GM18909 (cell line): ENCODE measurements around the gene CLIP1.
"Not testable (repeated sequence)": the region's sequence is repeated elsewhere in the genome, so short reads cannot be mapped to it uniquely, and the experiment has no call there.

Experiments used
- ATAC-seq: cut with Tn5 transposase; IDR thresholded peaks from one replicate; pipeline ENCODE4 v1.9.1; 2021; ENCODE audit warnings: mild to moderate bottlenecking; ENCODE audit not compliant: unreplicated experiment, poor library complexity

CLIP1 gene

GRCh38 chr12:122421821-122422729 is at the start of gene CLIP1:
TSS of gene CLIP1 (minus strand) at chr12:122422669. CDS start at chr12:122380452, 42,217 bp downstream.
- peak; percentile 59 for ATAC-seq

- ATAC-seq = no peak
Measured at GRCh38 chr12:122471324-122472226, 49.1 kb upstream of the CLIP1 start.

GRCh38 chr12:122470576-122470975 is 48.1 kb upstream of the CLIP1 start:
- ATAC-seq = not testable (repeated sequence)

- not testable (repeated sequence) for ATAC-seq
Measured at GRCh38 chr12:122469856-122470255, 47.4 kb upstream of the CLIP1 start.

GRCh38 chr12:122467983-122468382 is 45.5 kb upstream of the CLIP1 start:
- no peak for ATAC-seq

GRCh38 chr12:122464317-122465042 is 42.0 kb upstream of the CLIP1 start:
- ATAC-seq = not testable (repeated sequence)

- ATAC-seq = no peak
Measured at GRCh38 chr12:122460641-122461040, 38.2 kb upstream of the CLIP1 start.

GRCh38 chr12:122460061-122460460 is 37.6 kb upstream of the CLIP1 start:
- ATAC-seq = no peak

GRCh38 chr12:122459211-122459610 is 36.7 kb upstream of the CLIP1 start:
- no peak for ATAC-seq

GRCh38 chr12:122458105-122459035 is 35.9 kb upstream of the CLIP1 start:
- ATAC-seq = no peak

- ATAC-seq = no peak
Measured at GRCh38 chr12:122457627-122458026, 35.2 kb upstream of the CLIP1 start.

GRCh38 chr12:122454739-122455138 is 32.3 kb upstream of the CLIP1 start:
- ATAC-seq = no peak

GRCh38 chr12:122454250-122454721 is 31.8 kb upstream of the CLIP1 start:
- no peak for ATAC-seq

GRCh38 chr12:122452701-122453285 is 30.3 kb upstream of the CLIP1 start:
- no peak for ATAC-seq

- no peak for ATAC-seq
Measured at GRCh38 chr12:122449317-122449716, 26.8 kb upstream of the CLIP1 start.

- not testable (repeated sequence) for ATAC-seq
Measured at GRCh38 chr12:122447825-122448224, 25.4 kb upstream of the CLIP1 start.

- ATAC-seq = not testable (repeated sequence)
Measured at GRCh38 chr12:122446390-122446789, 23.9 kb upstream of the CLIP1 start.

GRCh38 chr12:122444071-122444470 is 21.6 kb upstream of the CLIP1 start:
- ATAC-seq = not testable (repeated sequence)

GRCh38 chr12:122438822-122439221 is 16.4 kb upstream of the CLIP1 start:
- not testable (repeated sequence) for ATAC-seq
